Measurements from ENCODE around the gene AQP1.

The AQP1 gene

DNA sequence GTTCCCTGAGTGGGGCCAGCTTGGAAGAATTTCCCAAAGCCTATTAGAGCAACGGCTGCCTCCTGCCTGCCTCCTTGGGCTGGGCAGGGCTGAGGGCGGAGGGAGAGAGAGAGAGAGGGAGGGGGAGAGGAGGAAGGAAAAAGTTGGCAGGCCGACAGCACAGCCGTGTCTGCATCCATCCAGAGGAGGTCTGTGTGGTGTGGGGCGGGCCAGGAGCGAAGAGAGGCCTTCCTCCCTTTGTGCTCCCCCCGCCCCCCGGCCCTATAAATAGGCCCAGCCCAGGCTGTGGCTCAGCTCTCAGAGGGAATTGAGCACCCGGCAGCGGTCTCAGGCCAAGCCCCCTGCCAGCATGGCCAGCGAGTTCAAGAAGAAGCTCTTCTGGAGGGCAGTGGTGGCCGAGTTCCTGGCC, at the start of gene AQP1:
TSS of gene AQP1 (plus strand) at position 293 of the 409 bp plus-strand sequence. CDS start at position 350, 57 bp downstream.
- no peak for DNase-seq

DNA sequence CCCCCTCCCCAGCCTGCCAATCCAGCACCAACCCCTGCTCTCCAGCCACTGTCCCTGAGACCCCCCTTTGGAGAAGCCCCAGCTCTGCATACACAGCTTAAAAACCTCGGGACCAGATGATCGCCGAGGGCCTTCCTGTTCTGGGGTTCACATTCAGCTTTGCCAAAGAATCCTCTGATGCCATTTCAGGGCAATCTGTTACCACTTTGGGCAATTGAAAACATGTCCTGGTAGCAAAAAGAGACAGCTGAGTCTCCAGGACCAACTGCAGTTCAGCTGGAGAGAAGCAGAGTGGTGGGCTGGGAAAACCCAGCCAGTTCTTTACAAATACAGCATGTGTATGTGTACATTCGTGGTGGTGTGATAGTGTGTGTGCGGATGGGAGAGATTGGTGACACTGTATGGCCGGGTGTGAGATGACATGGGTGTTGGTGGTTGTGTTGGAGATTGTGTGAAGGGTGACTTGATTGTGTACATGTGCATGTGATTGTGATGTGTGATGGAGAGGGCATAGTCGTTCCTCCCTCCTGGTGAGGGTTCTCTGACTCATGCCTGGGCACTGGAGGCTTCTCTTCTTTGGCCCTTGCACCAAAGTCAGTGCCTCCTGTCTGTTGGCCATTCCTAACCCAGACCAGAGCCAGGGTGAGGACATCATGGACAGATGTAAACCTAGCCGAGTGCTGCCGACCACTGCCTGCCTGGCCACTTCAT, 48.5 kb upstream of the AQP1 start:
- DNase-seq: no peak

DNA sequence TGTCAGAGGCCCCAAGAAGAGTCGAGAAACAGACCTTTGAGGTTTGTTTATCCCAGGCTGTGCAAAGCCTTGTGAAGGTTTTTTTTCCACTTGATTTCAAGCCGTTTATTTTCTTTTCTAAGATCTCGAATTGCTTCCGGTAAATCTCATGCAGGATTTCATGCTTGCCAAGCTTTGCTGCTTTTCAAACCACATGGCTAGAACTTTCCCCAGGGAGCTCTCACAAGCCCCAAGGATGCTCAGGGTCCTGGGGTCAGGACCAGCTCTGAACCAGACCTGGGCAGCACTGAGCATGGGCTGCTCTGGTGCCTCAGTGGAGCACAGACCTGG, 48.0 kb upstream of the AQP1 start:
- no peak for DNase-seq

DNA sequence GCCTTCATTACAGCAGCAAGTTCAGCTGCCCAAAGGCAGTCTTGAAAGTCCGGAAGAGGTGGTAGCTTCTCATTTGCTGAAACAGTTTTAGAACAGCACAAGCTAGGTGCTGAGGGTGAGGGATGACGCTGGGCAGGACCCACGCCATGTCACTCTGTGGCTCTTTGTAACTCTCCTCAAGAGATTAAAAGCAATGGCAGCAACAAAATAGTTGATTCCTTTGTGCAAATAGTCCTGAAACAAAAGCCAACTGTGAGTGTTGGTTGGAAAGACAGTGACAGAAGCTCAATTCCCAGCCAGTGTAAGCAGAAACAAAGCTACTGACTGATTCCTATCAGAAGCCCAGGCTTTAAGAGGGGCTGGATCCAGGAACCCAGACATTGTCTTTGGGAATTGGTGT, 47.6 kb upstream of the AQP1 start:
- DNase-seq: no peak

DNA sequence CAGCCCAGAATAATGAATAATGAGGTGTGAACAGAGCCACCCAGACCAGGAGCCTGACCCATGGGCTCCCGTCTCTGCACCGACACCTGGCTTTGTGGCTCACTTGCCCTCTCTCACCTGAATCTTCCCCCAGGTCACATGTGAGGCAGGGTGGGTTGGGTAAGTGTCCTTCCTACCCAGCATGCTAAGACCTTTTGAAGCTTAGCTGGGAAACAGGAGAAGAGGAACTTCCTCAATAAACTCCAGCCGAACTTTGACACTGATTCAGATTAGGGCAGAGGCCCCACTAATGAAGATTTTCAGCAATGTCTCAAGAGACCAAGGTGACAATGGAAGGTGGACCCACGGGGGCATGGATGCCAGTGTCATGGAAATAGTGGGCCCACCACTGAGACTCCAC, 46.6 kb upstream of the AQP1 start:
- no peak for DNase-seq

DNA sequence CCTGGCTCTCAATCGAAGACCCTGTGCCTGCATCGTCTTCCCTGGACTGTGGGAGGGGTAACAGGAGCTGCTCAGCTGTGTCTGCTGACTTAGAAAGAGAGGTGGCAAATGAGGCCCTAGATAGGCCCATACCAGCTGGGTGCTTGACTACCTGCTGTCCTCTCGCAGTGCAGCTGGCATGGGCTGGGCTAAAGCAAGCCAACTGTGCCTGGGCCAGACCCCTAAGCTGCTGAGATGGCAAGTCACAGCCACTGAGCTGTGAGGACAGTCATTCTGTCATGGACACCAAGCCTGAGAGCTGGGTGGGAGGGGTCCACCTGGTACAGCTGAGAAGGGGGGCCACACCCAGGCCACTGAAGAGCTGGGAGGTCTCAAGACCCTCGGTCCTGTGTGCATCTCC, 45.8 kb upstream of the AQP1 start:
- no peak for DNase-seq

DNA sequence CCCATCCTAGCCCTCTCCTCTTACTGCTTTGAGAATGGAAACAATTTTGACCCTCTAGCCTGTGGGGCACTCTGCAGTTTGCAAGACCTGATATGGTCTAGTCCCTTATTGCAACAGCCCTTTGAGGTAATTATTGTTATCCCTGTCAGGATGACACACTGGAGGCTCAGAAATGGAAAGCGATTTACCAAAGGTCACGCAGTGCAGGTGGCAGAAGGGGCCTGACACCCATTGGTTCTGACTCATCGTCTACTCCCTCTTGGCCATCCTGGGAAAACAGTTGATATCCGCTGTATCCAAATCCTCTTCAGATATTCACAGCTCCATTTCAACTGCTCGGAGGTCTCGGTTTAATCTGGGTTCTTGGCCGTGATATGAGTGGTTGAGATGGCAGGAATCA, 44.7 kb upstream of the AQP1 start:
- no peak for DNase-seq

DNA sequence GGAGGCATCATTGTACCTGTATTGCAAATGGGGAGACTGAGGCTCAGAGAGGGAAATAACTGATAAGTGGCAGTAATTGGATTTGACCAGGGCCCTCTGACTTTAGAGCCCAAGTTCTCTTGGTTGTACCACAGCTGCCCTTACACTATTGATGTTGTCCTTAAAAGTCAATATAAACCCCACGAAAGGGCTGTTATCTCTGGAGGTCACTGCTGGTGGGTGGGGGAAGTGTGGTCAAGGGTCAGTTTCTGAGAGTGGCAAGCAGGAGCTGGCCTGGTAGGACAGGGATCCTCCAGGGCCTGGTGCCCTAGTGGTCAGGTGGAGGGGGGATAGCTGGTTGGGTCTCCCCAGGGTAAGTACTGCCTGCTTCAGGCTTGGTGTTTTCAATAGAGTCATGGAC, 44.2 kb upstream of the AQP1 start:
- no peak for DNase-seq

DNA sequence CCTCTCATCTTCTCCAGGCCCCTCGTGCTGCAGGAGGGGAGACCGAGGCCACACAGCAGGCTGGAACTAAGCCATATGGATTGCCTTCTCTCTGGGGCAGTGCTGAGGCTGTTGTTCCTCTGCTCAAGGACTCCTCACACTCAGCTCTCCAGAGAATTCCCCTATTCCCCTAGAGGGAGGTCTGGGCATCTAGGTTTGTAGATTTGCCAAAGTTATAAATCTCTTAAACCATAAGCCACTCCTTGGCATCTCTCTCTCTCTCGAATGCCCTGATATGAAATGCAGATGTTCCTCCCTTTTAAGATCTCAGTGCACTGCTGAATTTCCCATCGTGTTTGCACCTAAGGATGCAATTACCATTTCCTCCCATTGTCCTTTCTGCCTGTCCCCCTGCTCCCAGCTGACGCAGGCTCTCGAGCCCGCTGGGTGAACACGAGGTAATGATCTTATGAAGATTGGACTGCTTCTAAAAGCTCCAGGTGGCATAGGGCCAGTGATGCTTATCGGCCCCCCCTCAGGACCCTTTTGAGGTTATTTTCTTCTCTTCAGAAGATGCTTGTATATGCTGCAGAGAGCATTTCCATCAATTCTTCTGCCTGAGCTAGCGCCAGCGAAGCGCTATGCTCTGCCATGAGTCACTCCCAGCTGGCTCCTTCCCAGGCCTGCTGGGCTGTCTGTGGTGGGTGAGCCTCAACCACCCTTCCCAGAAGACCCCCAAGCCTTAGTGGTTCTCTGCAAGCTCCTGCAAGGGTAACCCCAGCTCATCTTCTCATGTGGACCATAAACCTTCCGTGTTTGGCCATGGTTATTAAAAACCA, 41.6 kb upstream of the AQP1 start:
- no peak for DNase-seq

DNA sequence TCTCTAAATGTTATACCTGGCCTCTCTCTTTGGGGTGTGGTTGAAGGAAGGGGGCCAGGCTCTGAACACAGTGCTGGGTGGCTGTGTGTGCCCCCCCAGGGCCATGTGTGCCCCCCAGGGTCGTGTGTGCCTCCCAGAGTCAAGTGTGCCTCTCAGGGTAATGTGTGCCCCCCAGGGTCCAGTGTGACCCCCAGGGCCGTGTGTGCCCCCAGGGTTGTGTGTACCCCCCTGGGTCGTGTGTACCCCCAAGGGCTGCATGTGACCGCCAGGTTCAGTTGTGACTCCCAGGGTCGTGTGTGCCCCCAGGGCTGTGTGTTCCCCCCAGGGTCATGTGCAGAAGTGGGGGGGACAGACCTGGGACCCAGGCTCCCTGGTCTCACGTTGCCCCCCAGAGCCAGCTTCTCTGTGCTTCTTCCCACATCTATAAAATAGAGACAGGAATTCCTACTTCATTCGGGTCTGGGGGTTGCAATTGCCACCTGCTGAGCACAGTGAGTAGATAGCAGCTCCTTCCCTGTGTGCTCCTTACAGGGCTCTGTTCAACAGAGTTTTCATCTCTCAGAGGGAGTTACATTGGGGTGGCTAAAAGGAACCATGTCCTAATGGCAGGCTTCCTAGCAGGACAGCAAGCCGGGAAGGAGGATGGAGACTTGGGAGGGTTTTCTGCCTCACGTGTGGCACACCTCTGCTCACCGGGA, 40.7 kb upstream of the AQP1 start:
- no peak for DNase-seq

DNA sequence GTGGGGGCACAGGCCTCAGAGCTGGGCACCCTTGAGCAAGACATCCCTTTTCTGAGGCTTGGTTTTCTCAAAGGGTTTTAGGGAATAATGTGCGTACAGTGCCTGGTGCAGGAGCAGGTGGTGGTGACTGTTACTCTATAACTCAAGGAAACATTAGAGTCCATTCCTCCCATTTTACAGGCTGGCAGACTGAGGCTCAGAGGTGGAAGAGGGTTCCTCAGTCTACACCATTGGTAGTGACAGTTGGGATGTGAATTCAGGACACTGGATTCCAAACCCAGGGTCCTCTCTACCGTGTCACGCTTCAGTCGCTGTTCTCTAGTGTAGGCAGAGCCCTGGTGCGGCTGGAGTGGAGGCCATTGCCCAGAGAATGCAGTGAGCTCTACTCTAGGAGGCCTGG, 40.0 kb upstream of the AQP1 start:
- no peak for DNase-seq

DNA sequence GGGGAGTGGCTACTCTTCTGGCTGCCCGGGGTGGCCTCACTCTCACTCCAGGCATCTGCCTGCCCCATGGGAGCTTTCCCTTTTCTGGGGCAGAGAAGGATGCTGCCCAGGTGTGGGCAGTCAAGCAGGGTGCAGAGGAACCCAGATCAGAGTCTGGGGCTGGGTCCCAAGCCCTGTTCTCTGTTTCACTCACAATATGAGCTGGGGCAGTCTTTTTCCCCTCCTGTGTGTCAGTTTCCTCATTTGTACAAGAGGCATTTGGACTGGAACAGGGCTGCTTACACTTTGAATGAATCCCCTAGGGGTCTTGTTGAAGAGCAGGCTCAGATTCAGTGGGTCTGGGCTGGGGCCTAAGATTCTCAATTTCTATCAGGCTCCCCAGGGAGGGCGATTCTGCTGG, 38.4 kb upstream of the AQP1 start:
- DNase-seq: no peak

DNA sequence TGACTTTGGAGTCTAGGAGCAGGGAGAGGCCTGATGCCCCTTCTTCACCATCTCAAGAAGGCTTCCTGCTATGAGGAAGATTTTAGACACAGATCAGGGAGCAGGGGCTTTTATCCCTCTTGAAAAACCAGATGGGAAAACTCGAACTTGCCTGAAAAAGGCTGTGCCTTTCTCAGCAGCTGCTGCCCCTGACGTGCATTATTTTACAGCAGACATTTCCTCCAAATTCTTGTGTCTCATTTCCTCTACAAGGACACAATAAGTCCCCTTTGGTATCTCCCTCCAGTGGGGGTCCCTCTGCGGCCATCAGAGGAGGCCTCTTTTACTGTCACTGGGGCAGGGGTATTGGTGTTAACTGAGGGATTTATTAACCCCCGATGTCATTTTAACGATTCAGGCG, 38.0 kb upstream of the AQP1 start:
- DNase-seq: no peak

DNA sequence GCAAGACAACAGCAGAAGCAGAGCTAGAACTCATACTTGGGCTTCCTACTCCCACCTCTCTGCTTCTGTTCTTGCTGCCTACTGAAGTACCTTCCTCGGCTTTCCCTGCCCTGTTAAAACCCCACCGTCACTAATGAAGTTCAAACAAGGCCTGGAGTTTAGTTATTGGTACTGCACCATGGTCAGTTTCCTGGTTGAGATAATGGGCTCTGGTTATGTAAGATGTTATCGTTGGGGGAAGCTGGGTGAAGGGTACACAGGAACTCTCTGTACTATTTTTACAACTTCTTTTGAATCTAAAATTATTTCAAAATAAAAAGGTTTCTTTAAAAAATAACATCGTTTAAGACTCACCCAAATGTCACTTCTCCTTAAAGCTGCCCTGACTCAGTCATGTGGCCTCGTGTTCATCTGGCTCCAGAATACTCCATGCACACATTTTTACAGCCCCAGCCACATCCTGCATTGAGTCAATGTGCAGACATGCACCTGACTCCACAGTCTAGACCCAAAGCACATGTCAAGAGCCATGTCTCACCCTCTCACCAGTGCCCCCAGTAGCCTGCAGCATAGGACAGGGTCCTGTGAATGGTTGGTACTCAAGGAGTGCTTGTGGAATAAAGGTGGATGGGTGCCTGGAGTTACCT, 36.9 kb upstream of the AQP1 start:
- no peak for DNase-seq

DNA sequence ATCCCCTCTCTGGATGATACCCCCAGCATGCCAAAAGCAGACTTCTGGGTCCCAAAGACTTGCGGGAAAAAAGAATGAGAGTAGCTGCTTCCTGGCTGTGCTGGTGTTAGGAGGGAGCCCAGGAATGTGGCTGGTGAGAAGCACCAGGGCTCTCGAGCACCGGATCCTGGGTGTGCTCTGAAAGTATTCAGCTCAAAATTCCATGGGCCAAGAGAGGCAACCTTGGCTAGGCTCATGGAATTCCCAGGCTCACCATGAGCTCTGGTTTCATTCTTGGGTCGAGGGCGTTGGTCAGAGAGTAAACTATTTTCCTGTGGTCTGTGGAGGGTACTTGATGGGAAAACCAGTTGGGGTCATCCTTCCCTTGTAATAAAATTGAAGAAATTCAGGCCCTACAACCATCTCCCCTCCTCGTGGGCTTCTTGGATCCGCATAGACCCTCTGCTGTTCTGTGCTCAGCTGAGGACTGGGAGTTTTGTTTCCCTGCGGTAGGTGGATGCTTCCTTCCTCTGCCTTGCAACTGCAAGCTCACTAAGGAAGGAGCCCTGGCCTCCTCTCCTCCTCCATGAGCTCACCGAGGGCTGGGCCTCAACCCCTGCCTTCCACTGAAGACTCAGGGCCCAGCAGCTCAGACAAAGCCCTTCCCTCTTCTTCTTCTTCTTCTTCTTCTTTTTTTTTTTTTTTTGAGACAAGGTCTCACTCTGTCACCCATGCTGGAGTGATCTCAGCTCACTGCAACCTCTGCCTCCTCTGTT, 34.5 kb upstream of the AQP1 start:
- DNase-seq: no peak

DNA sequence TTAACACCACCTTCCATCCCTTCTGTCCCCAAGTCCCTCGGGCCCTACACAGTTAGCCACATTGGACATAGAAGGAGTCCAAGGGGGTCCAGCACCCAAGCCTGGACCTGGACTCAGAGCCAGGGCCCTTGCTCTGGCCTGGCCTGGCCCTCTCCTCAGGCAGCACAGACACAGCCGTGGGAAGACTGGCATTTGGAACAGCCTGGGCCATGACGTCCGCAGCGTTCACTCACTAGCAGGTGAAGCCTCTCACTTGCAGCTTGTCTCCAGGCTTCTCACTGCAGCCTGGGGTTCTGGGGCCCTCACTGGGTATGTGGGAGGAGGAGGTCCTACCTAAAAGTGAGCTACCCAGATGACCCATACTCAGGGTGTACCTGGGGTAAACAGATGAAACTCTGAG, 33.7 kb upstream of the AQP1 start:
- DNase-seq: no peak

DNA sequence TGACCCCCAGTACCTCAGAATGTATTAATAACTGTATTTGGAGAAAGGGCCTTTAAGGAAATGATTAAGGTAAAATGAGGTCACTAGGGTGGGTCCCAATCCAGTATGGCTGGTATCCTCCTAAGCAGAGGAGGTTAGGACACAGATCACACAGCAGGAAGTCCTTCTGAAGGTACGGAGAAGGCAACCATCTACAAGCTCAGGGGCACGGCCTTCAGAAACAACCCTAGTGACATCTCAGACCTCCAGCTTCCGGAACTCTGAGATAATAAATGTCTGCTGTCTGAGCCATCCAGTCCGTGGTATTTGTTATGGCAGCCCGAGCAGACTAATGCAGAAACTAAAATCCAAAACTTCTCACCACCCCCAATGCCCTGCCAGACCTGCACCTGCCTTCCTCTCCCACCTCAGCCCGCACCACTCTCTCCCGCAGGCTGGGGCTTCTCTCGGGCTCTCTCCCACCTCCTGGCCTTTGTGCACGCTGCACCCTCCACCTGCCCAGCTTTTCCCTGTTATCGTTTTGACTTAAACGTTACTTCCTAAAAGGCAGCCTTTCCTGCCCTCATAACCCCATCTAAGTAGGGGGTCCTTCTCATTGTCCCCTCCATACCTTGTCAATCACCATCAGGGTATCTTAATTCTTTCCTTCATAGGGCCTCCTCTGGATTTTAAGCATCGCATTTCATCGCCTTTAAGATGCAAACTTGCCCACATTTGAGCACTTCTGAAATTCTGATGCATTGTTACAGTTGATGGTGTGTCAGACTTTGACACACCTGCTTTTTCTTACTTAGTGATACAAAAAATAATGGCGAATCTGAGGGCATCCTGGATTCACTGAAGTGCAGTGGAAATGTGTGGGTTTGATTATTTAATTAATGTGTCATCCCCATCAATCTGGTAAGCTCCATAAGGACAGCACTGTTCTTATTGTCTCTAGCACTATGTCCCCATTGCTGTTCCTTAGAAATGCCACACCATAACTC, 32.2 kb upstream of the AQP1 start:
- no peak for DNase-seq

DNA sequence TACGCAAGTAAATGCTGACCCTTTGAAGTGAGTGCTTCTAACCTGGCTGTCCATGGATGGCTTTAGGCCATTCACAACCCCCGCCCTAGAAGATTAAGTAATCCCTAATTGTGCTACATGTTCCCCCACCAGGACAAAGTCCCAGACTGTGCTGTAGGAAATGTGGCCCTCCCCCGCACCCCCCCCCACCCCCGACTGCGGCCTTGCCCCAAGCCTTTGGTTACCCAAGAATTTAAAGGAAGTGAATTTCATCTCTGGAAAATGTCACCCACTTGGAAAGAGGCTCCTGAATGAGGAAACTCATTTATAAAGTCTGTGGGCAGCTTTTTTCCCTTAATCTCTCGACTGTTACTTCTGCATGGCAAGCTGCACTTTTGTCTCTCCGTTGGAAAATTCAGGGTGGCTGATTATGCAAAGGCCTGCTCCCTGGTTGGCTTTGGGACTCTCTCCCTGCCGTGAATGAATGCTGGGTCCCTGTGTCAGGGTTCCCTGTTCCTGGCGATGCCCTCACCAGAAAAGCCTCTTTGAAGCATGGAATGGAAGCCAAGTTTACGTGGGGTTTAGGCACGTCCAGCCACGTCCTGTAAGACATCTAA, 31.4 kb upstream of the AQP1 start:
- DNase-seq: no peak

DNA sequence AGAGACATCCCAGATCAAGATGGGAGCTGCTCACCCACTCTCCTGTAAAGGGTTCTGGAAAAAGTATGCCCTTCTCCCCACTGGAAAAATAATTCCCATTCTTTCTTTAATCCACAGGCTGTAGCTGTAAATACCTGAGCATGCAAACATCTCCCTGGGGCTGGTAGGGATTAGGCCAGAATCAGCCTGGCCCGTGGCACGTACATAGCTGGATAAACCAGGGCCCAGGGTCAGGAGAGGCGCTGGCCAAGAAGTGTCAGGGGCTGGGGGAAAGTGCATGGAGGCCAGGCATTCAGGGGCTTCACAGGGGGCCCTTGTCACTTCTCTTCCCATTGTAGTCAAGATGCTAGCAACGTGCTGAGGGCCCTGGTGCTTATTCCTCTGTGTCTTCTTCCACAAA, 30.7 kb upstream of the AQP1 start:
- no peak for DNase-seq

DNA sequence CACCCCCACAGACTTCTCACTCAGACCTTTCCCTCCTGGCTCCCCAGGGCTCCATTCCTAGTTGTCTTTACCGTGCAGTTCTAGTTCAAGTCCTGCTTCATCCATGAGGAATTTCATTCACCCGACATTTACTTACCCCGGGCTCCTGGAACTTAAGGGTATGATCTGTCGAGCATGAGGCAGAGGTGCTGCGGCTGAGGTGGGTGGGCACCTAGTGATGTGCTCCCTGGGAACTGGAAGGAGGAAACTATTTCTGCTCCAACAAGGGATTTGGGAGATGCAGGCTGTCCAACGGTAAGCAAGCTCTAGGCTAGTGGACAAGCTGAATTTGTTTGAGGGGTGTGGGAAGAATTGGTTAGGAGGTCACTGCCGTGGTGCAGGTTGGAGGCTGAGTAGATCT, 30.2 kb upstream of the AQP1 start:
- DNase-seq: no peak

DNA sequence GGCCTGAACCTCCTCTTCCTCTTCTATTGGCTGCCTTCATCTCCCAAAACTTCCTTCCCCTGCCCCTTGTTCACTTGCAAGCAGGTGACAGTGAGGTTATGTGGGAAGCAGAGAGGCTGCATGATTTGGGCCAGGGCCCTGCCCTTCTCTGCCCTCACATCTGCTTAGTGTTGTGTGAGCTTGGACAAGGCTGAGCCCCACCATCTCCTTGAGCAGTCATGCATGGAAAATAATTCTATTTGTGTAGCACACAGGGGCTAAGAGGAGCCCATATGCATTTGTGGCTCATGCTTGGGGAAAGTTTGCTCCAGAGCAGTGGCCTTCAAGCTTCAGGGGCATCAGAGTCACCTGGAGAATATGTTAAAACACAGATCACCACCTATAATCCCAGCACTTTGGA, 26.8 kb upstream of the AQP1 start:
- peak in 1 of 2 experiments; percentile 24 for DNase-seq
